ENCODE data around the gene PLXDC1. TPM values are rescaled to one million over a fixed set of nuclear protein-coding genes. Genes with fewer than 3 reads are reported as not detected.

The PLXDC1 gene
- total and polyA plus RNA-seq, 2 of the 13 experiments (the other 11 are each of a cell fraction or from before 2014, with no cell fraction given): not detected

- TF ChIP-seq KDM5A (IDR thresholded peaks at IDR 0.05; ENCODE audit: borderline replicate concordance, low read length): no peak
- TF ChIP-seq ZNF33A (CRISPR knock-in tag; IDR thresholded peaks at IDR 0.05; ENCODE audit: borderline replicate concordance): no peak
- TF ChIP-seq, protein P1, sequence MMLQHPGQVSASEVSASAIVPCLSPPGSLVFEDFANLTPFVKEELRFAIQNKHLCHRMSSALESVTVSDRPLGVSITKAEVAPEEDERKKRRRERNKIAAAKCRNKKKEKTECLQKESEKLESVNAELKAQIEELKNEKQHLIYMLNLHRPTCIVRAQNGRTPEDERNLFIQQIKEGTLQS (CRISPR knock-in tag; IDR thresholded peaks at IDR 0.05): no peak
- no peak for TF ChIP-seq TBL1XR1 (IDR thresholded peaks at IDR 0.05; ENCODE audit: borderline replicate concordance, low read length, partially characterized antibody)
- TF ChIP-seq, protein P2, sequence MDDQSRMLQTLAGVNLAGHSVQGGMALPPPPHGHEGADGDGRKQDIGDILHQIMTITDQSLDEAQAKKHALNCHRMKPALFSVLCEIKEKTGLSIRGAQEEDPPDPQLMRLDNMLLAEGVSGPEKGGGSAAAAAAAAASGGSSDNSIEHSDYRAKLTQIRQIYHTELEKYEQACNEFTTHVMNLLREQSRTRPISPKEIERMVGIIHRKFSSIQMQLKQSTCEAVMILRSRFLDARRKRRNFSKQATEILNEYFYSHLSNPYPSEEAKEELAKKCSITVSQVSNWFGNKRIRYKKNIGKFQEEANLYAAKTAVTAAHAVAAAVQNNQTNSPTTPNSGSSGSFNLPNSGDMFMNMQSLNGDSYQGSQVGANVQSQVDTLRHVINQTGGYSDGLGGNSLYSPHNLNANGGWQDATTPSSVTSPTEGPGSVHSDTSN (CRISPR knock-in tag; IDR thresholded peaks at IDR 0.05; ENCODE audit: borderline replicate concordance): no peak
- TF ChIP-seq FOXK2 (IDR thresholded peaks at IDR 0.05): no peak
- no peak for TF ChIP-seq SIX1 (CRISPR knock-in tag; IDR thresholded peaks at IDR 0.05; ENCODE audit: borderline replicate concordance)
Observed at GRCh38 chr17:39165841-39166349, 14.5 kb upstream of the PLXDC1 start, which contains the start of gene ARL5C (continued).

- no peak for FAIRE-seq
- peak overlapping the region in 1 of 3 experiments; percentile 51; a peak in 2 of 6 replicates for H3K4me3 ChIP-seq (replicated peaks in 1 of 3; ENCODE audit: insufficient read depth in 1 of 3, low read depth in 2 of 3, low read length in 3 of 3)
- intact Hi-C loops (cut with micrococcal nuclease; ENCODE audit: unreplicated experiment): no loop called here
- H3K27me3 ChIP-seq (ENCODE audit: control insufficient read depth in 1 of 2, insufficient read depth in 2 of 2, low read length in 2 of 2): peaks cover 4 to 27% of the 10 kb centered on the region in 2 experiments; a peak in 4 of 5 replicates
- in situ Hi-C loops (cut with HindIII; ENCODE audit: extremely low pct_ligation_motif_present, low pct_unique_long_range_greater_than_20kb): loop anchor here (25.0 kb wide), 1 partner anchor 403 kb away; the partner anchor contains the start of gene PSMB3
- no peak overlapping the region for H3K27ac ChIP-seq (ENCODE audit: extremely low read length, insufficient read depth, low read length)
- no TSS peak for BruUV-seq (replicated peaks)
- ChIA-PET POLR2A (interaction anchor here (0.6 to 1.5 kb wide), 5 partner anchors 9 to 296 kb away, joined by 3 to 15 read pairs (median 4); partner anchors contain the start of genes LASP1 and RPL19), CTCF (ENCODE audit: low intra/inter-chr PET ratio, low total read pairs) (interaction anchor here (1.0 to 2.0 kb wide), 5 partner anchors 11 to 182 kb away, joined by 3 to 4 read pairs (median 4); no protein-coding TSS in a partner anchor)
- H2AFZ ChIP-seq (ENCODE audit: low read length): no peak overlapping the region
- peak overlapping the region; percentile 65 for H3K4me2 ChIP-seq (ENCODE audit: low read depth, low read length)
- H3K4me1 ChIP-seq (ENCODE audit: insufficient read depth, low read length): peaks cover 14% of the 10 kb centered on the region; the same call in 1 of the 2 replicates
- 66% methylated on average over 36 of the region's 51 CpGs for WGBS (ENCODE audit: low lambda C conversion rate)
- H3K9me3 ChIP-seq (ENCODE audit: low read length): no peaks in the 10 kb centered on the region
- H3K9ac ChIP-seq (ENCODE audit: insufficient read depth, low read depth, low read length): no peak overlapping the region
- ATAC-seq: no peak
- DNase-seq (ENCODE audit: low spot score): no peak
- no peaks in the 10 kb centered on the region for H4K20me1 ChIP-seq (ENCODE audit: insufficient read depth, low read length)
- no peaks in the 10 kb centered on the region for H3K36me3 ChIP-seq (replicated peaks in 1 of 2; ENCODE audit: control insufficient read depth in 1 of 2, insufficient read depth in 2 of 2, low read length in 2 of 2)
- H3K79me2 ChIP-seq (ENCODE audit: insufficient read depth, low read length): no peaks in the 10 kb centered on the region
- TF ChIP-seq MNT (IDR thresholded peaks at IDR 0.05): no peak
- peak; percentile 2; the same call in 1 of the 2 replicates for TF ChIP-seq ZFP91 (CRISPR knock-in tag; IDR thresholded peaks at IDR 0.05; ENCODE audit: borderline replicate concordance)
- TF ChIP-seq GATA4 (IDR thresholded peaks at IDR 0.05; ENCODE audit: borderline replicate concordance, low read depth): no peak
- no peak for TF ChIP-seq ZNF713 (CRISPR knock-in tag; IDR thresholded peaks at IDR 0.05)
- TF ChIP-seq ZNF24 (IDR thresholded peaks at IDR 0.05): no peak
- TF ChIP-seq HOXA3 (CRISPR knock-in tag; IDR thresholded peaks at IDR 0.05): no peak
- TF ChIP-seq GPN1 (CRISPR knock-in tag; IDR thresholded peaks at IDR 0.05; ENCODE audit: borderline replicate concordance): no peak
Observed at GRCh38 chr17:39165178-39165840, 13.9 kb upstream of the PLXDC1 start.
